ENCODE measurements around the gene NRDC. TPM values are rescaled to one million over a fixed set of nuclear protein-coding genes. Genes with fewer than 3 reads are reported as not detected.
A peak's percentile ranks its signal among the peaks of the same experiment; 100 is the strongest.

NRDC gene
- total RNA-seq, 2 donors from 2014 or later: 56.8 to 57.7 TPM

- no peaks in the 10 kb centered on the region for H3K36me3 ChIP-seq (replicated peaks in 1 of 2; ENCODE audit: insufficient read depth in 1 of 2, low read depth in 2 of 2)
- no peaks in the 10 kb centered on the region for H3K9me3 ChIP-seq
- no peak overlapping the region for H3K27ac ChIP-seq
- H3K27me3 ChIP-seq: no peaks in the 10 kb centered on the region
- intact Hi-C loops (cut with DNase I): no loop called here
- H3K4me1 ChIP-seq: no peaks in the 10 kb centered on the region
- no peak overlapping the region for H3K4me3 ChIP-seq
- no peak for TF ChIP-seq POLR2A (IDR thresholded peaks at IDR 0.05)
- no peak for TF ChIP-seq CTCF (IDR thresholded peaks at IDR 0.05)
- no peak for DNase-seq
- 47 to 48% methylated on average over 3 of the region's 3 CpGs for WGBS, 2 donors
- ATAC-seq: no peak
Measured at GRCh38 chr1:51922040-51922439, 43.5 kb upstream of the NRDC start.

GRCh38 chr1:51920130-51920529 is 41.6 kb upstream of the NRDC start:
- Histone ChIP-seq H3K4me3 (no peak overlapping the region), H3K9me3 (no peaks in the 10 kb centered on the region), H3K27me3 (no peaks in the 10 kb centered on the region), H3K27ac (no peak overlapping the region), H3K36me3 (replicated peaks in 1 of 2; ENCODE audit: insufficient read depth in 1 of 2, low read depth in 2 of 2) (no peaks in the 10 kb centered on the region), H3K4me1 (no peaks in the 10 kb centered on the region)
- DNase-seq (no peak), ATAC-seq (no peak)
- intact Hi-C loops (cut with DNase I): no loop called here
- 66 to 67% methylated on average over 5 of the region's 5 CpGs for WGBS, 2 donors
- TF ChIP-seq POLR2A (IDR thresholded peaks at IDR 0.05) (no peak), CTCF (IDR thresholded peaks at IDR 0.05) (no peak)

GRCh38 chr1:51919684-51920083 is 41.2 kb upstream of the NRDC start:
- H3K4me1 ChIP-seq: no peaks in the 10 kb centered on the region
- H3K27me3 ChIP-seq: no peaks in the 10 kb centered on the region
- no peak overlapping the region for H3K27ac ChIP-seq
- no peaks in the 10 kb centered on the region for H3K36me3 ChIP-seq (replicated peaks in 1 of 2; ENCODE audit: insufficient read depth in 1 of 2, low read depth in 2 of 2)
- WGBS, 2 donors: 85 to 89% methylated on average over 10 of the region's 10 CpGs
- no peaks in the 10 kb centered on the region for H3K9me3 ChIP-seq
- TF ChIP-seq POLR2A (IDR thresholded peaks at IDR 0.05): no peak
- no peak for TF ChIP-seq CTCF (IDR thresholded peaks at IDR 0.05)
- no peak overlapping the region for H3K4me3 ChIP-seq
- intact Hi-C loops (cut with DNase I): no loop called here
- DNase-seq (no peak), ATAC-seq (no peak)

- no peak overlapping the region for H3K27ac ChIP-seq
- DNase-seq: no peak
- H3K9me3 ChIP-seq: no peaks in the 10 kb centered on the region
- no peak overlapping the region for H3K4me3 ChIP-seq
- H3K27me3 ChIP-seq: no peaks in the 10 kb centered on the region
- intact Hi-C loops (cut with DNase I): no loop called here
- no peaks in the 10 kb centered on the region for H3K36me3 ChIP-seq (replicated peaks in 1 of 2; ENCODE audit: insufficient read depth in 1 of 2, low read depth in 2 of 2)
- WGBS, 2 donors: 66 to 76% methylated on average over 5 of the region's 5 CpGs
- H3K4me1 ChIP-seq: no peaks in the 10 kb centered on the region
- TF ChIP-seq POLR2A (IDR thresholded peaks at IDR 0.05): no peak
- no peak for TF ChIP-seq CTCF (IDR thresholded peaks at IDR 0.05)
- ATAC-seq: no peak
Measured at GRCh38 chr1:51916587-51917405, 38.3 kb upstream of the NRDC start.

GRCh38 chr1:51915951-51916350 is 37.4 kb upstream of the NRDC start:
- H3K9me3 ChIP-seq: no peaks in the 10 kb centered on the region
- no peaks in the 10 kb centered on the region for H3K4me1 ChIP-seq
- H3K27me3 ChIP-seq: no peaks in the 10 kb centered on the region
- TF ChIP-seq CTCF (IDR thresholded peaks at IDR 0.05) (no peak), POLR2A (IDR thresholded peaks at IDR 0.05) (no peak)
- DNase-seq (peak in 3 of 4 donors; percentile 29 to 37 (median 32)), ATAC-seq (peak; percentile 50)
- H3K36me3 ChIP-seq (replicated peaks in 1 of 2; ENCODE audit: insufficient read depth in 1 of 2, low read depth in 2 of 2): no peaks in the 10 kb centered on the region
- WGBS, 2 donors: 28 to 52% methylated on average over 3 of the region's 3 CpGs
- H3K4me3 ChIP-seq: no peak overlapping the region
- no peak overlapping the region for H3K27ac ChIP-seq
- intact Hi-C loops (cut with DNase I): no loop called here
